ENCODE measurements around the gene MIDN.

The MIDN gene

GRCh38 chr19:1308718-1309117 lies 60.3 kb downstream of the MIDN start:
- H3K4me3 ChIP-seq (ENCODE audit: low read depth, low read length) = no peak overlapping the region
- no peak for TF ChIP-seq CTCF (IDR thresholded peaks at IDR 0.05; ENCODE audit: borderline replicate concordance, insufficient read depth, low read depth, low read length)
